ENCODE measurements around the gene H1-8.

GRCh38 chr3:129548104-129548965 is 5.4 kb downstream of the H1-8 start:
- TF ChIP-seq POLR2AphosphoS5 (IDR thresholded peaks at IDR 0.05): no peak
- TF ChIP-seq EP300 (IDR thresholded peaks at IDR 0.05; ENCODE audit: low read depth): no peak
- TF ChIP-seq, protein P1, sequence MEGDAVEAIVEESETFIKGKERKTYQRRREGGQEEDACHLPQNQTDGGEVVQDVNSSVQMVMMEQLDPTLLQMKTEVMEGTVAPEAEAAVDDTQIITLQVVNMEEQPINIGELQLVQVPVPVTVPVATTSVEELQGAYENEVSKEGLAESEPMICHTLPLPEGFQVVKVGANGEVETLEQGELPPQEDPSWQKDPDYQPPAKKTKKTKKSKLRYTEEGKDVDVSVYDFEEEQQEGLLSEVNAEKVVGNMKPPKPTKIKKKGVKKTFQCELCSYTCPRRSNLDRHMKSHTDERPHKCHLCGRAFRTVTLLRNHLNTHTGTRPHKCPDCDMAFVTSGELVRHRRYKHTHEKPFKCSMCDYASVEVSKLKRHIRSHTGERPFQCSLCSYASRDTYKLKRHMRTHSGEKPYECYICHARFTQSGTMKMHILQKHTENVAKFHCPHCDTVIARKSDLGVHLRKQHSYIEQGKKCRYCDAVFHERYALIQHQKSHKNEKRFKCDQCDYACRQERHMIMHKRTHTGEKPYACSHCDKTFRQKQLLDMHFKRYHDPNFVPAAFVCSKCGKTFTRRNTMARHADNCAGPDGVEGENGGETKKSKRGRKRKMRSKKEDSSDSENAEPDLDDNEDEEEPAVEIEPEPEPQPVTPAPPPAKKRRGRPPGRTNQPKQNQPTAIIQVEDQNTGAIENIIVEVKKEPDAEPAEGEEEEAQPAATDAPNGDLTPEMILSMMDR (IDR thresholded peaks at IDR 0.05): no peak

Measured in transverse colon (tissue), 4 donors.